Neuron (in vitro differentiated cells): ENCODE results near the gene C13orf46.

Source experiments
- H2AFZ ChIP-seq: one replicate; pipeline ENCODE4 v1.6.1; 2013; ENCODE audit warnings: low read depth, mild to moderate bottlenecking, inconsistent platforms, low read length, moderate library complexity
- H3K27me3 ChIP-seq: one replicate; pipeline ENCODE4 v1.6.1; 2013; ENCODE audit warnings: low read length; ENCODE audit not compliant: insufficient read depth
- H3K36me3 ChIP-seq: one replicate; pipeline ENCODE4 v1.6.1; 2013; ENCODE audit warnings: low read length; ENCODE audit not compliant: insufficient read depth
- H3K4me1 ChIP-seq: one replicate; pipeline ENCODE4 v1.6.1; 2013; ENCODE audit warnings: low read length; ENCODE audit not compliant: insufficient read depth
- H3K4me3 ChIP-seq: 2 replicates; pipeline ENCODE4 v1.5.1; 2013; ENCODE audit warnings: mild to moderate bottlenecking, low read length, moderate library complexity
- H3K9me3 ChIP-seq: one replicate; pipeline ENCODE4 v1.6.1; 2013; ENCODE audit warnings: low read length

C13orf46 gene

DNA sequence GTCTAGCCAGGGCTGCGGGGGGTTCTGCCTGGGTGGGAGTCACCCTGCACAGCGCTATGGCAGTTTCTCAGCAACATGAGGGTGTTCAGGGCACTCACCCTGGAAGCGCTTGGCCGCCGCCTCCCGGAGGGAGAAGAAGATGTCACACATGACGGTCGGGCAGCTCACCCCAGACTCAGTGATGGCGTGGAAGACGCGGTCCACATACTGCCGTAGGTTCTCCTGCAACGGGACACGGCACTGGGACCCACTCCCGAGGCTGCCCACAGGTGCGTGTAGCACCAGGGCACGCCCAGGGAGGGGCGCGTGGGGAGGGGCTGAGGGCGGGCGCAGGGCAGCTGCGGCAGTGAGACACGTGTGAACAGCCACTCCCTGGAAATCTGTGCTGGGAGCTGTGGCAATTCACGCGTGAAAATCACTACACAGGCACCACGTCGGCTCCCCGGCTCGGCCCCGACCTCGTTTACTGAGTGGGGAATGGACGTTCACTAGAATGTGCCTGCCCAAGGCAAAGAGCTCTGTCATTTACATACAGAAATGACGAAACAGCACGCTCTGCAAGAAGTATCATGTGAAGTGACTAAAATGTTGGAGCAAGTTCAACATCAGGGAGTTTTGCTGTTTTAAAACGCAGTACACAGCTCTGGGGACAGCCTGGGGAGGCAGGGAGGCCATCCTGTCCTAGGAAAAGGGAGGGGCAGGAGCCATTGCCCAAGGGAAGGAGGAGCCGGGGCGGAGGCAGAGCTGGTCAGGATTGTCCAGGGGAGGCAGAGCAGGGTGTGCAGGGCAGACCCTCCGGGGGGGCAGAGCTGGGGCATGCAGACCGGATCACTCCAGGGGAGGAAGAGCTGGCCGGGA, 41.5 kb upstream of the C13orf46 start:
- H3K36me3 ChIP-seq = peaks cover 44% of the 10 kb centered on the region
- no peaks in the 10 kb centered on the region for H3K4me1 ChIP-seq
- H3K27me3 ChIP-seq = no peaks in the 10 kb centered on the region
- H3K9me3 ChIP-seq = peaks cover 10% of the 10 kb centered on the region
- H3K4me3 ChIP-seq = no peak overlapping the region
- no peak overlapping the region for H2AFZ ChIP-seq

- H3K4me3 ChIP-seq = no peak overlapping the region
- H3K27me3 ChIP-seq = no peaks in the 10 kb centered on the region
- H3K9me3 ChIP-seq = peaks cover 10% of the 10 kb centered on the region
- H3K36me3 ChIP-seq = peaks cover 54% of the 10 kb centered on the region
- H2AFZ ChIP-seq = no peak overlapping the region
- no peaks in the 10 kb centered on the region for H3K4me1 ChIP-seq
These were observed 40.2 kb upstream of the C13orf46 start for GRCh38 chr13:114013952-114014629.

GRCh38 chr13:114013336-114013735, 39.5 kb upstream of the C13orf46 start:
- Histone ChIP-seq H3K4me1 (no peaks in the 10 kb centered on the region), H3K9me3 (peaks cover 10% of the 10 kb centered on the region), H2AFZ (no peak overlapping the region), H3K27me3 (no peaks in the 10 kb centered on the region), H3K4me3 (no peak overlapping the region), H3K36me3 (peaks cover 52% of the 10 kb centered on the region)

- Histone ChIP-seq H3K36me3 (peaks cover 52% of the 10 kb centered on the region), H3K4me3 (no peak overlapping the region), H3K9me3 (peaks cover 10% of the 10 kb centered on the region), H3K27me3 (no peaks in the 10 kb centered on the region), H3K4me1 (no peaks in the 10 kb centered on the region), H2AFZ (no peak overlapping the region)
These were observed 39.0 kb upstream of the C13orf46 start for GRCh38 chr13:114012921-114013320.

DNA sequence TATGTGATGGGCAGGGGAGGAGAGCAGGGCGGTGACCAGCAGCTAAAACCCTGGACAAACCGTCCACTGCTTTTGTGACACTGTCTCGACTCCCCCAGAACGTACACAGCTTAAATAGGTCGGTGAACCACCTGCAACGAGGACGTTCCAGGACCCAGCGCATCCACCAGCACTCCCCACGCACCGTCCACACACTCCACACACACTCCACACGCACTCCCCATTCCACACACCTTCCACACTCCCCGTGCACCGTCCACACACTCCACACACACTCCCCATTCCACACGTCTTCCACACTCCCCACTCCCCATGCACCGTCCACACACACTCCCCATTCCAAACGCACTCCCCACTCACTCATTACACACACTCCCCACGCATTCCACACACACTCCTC, 38.3 kb upstream of the C13orf46 start:
- no peak overlapping the region for H2AFZ ChIP-seq
- no peaks in the 10 kb centered on the region for H3K4me1 ChIP-seq
- H3K4me3 ChIP-seq = no peak overlapping the region
- H3K36me3 ChIP-seq = peaks cover 49% of the 10 kb centered on the region
- no peaks in the 10 kb centered on the region for H3K27me3 ChIP-seq
- H3K9me3 ChIP-seq = peaks cover 10% of the 10 kb centered on the region

DNA sequence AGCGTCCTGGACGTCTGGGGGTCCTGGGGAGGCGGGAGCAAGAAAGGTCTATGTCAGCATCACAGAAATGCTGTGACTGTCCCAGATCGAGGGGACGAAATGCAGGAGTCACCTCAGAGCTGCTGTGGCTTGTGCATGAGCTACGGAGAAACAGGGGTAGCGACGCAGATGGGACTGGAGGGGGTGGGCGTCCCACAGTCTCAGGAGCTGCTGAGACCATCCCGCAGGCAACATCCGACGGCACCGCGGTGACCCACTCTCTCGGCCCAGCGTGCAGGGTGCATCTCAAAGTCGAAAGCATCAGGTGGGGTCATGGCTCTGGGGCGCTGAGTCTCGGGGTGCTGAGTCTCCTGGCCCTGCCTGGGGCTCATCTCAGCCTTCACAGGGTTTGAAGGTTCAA, 37.4 kb upstream of the C13orf46 start:
- no peaks in the 10 kb centered on the region for H3K27me3 ChIP-seq
- H2AFZ ChIP-seq = no peak overlapping the region
- H3K4me3 ChIP-seq = no peak overlapping the region
- peaks cover 41% of the 10 kb centered on the region for H3K36me3 ChIP-seq
- H3K9me3 ChIP-seq = peaks cover 10% of the 10 kb centered on the region
- no peaks in the 10 kb centered on the region for H3K4me1 ChIP-seq

- peaks cover 10% of the 10 kb centered on the region for H3K9me3 ChIP-seq
- H3K36me3 ChIP-seq = peaks cover 39% of the 10 kb centered on the region
- no peak overlapping the region for H2AFZ ChIP-seq
- no peaks in the 10 kb centered on the region for H3K27me3 ChIP-seq
- H3K4me1 ChIP-seq = no peaks in the 10 kb centered on the region
- H3K4me3 ChIP-seq = no peak overlapping the region
These were observed 36.7 kb upstream of the C13orf46 start for GRCh38 chr13:114010401-114011101.

DNA sequence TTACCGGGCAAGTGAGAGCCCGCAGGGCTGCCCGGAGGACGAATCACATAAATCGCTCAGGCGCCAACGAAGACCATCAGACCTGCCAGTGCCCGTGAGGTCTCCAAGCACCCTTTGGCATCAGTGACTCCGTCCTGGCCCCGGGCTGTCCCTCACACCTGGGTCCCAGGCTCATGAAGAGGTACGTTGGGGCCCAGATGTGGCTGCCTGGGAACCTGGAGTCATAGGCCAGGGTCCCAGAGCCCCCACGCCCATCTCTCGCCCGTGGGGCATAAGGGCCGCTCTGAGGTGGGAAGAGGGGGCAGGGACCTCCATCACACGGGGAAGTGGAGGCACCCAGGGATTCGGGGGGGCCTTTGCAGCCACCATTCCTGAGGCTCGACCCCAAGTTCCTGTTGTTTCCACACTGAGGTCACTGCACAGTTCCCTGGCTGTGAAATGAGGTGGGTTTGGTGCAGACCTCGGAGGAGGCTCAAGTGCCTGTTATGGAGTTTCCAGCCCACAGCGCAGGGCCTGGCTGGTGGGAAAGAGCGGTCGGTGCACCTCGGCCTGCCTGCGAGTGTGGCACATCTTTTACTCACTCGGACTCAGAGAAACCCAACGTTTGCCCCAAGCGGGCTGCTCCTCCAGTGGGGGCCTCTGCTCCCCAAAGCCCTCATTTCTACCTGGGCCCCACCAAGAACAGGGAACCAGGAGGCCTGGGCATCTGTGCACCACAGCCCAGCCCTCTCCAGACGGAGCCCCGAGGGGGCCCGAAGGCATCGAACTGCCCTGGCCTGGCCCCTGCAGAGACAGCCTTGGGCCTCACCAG, 35.9 kb upstream of the C13orf46 start:
- Histone ChIP-seq H3K4me1 (no peaks in the 10 kb centered on the region), H3K9me3 (peaks cover 10% of the 10 kb centered on the region), H3K4me3 (no peak overlapping the region), H2AFZ (no peak overlapping the region), H3K36me3 (peaks cover 32% of the 10 kb centered on the region), H3K27me3 (no peaks in the 10 kb centered on the region)

- H3K36me3 ChIP-seq = peaks cover 32% of the 10 kb centered on the region
- H3K9me3 ChIP-seq = peaks cover 10% of the 10 kb centered on the region
- H3K27me3 ChIP-seq = no peaks in the 10 kb centered on the region
- H2AFZ ChIP-seq = no peak overlapping the region
- H3K4me3 ChIP-seq = no peak overlapping the region
- no peaks in the 10 kb centered on the region for H3K4me1 ChIP-seq
These were observed 35.2 kb upstream of the C13orf46 start for GRCh38 chr13:114008964-114009589.

DNA sequence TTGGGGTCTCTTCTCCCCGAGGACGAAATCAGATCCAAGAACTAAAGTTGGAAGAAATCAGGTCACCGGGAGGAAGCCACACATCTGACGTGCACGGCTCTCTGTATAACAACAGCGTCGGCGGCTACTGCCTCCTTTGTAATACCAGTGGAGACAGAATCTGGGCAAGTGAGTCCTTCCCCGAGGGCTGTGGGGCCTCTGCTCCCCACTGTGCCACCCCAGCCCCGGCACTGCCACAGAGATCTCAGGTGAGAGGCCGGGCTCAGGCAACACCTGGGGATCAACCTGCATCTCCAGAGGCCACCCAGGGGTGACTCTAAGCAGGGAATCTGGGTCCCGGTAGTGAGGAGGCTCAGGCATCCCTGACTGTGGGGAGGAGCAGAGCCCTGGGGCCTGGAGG, 33.7 kb upstream of the C13orf46 start:
- no peak overlapping the region for H3K4me3 ChIP-seq
- peaks cover 10% of the 10 kb centered on the region for H3K9me3 ChIP-seq
- no peaks in the 10 kb centered on the region for H3K4me1 ChIP-seq
- no peaks in the 10 kb centered on the region for H3K27me3 ChIP-seq
- H3K36me3 ChIP-seq = peaks cover 39% of the 10 kb centered on the region
- no peak overlapping the region for H2AFZ ChIP-seq

DNA sequence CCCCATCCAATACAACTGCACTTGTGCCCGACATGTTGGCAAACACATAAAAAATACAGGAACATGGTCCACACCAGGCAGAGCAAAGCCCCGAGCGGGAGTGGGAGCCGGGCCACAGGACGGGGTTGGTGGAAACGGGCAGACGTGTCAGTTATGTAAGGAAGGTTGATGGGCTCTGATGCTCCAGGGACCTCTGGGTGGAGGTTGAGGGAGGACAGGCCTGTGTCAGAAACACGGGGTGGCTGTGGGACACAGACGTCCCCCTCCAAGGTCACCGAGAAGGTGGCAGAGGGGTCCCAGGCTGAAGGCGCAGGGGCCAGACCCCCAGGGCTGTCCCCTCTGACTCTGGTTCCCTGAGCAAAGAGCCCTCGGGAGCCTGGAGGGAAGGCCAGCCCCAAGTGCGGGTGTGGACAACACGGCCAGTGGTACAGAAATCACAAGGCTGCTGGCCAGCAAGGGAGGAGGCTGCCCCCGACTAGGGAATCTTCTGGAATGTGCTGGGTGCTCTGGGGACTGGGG, 31.4 kb upstream of the C13orf46 start:
- Histone ChIP-seq H3K4me3 (no peak overlapping the region), H3K9me3 (no peaks in the 10 kb centered on the region), H3K36me3 (peaks cover 27% of the 10 kb centered on the region), H2AFZ (no peak overlapping the region), H3K4me1 (no peaks in the 10 kb centered on the region), H3K27me3 (no peaks in the 10 kb centered on the region)
